Superior temporal gyrus (tissue), 1 donor: ENCODE results near the gene FAM53B.

Experiments
- DNase-seq: peaks from one replicate; pipeline ENCODE4 v3.0.0-alpha.2; 2016; ENCODE audit errors: extremely low spot score

The FAM53B gene

GRCh38 chr10:124663228-124663627 lies 81.0 kb downstream of the FAM53B start:
- DNase-seq, result no peak

- no peak for DNase-seq
Observed at GRCh38 chr10:124661660-124662180, 82.5 kb downstream of the FAM53B start.

GRCh38 chr10:124660404-124661125 lies 83.6 kb downstream of the FAM53B start:
- no peak for DNase-seq

- no peak for DNase-seq
Observed at GRCh38 chr10:124659380-124659779, 84.8 kb downstream of the FAM53B start.

GRCh38 chr10:124658591-124659242 lies 85.5 kb downstream of the FAM53B start:
- DNase-seq, result no peak

GRCh38 chr10:124657806-124658205 lies 86.4 kb downstream of the FAM53B start:
- no peak for DNase-seq

- no peak for DNase-seq
Observed at GRCh38 chr10:124656541-124656940, 87.6 kb downstream of the FAM53B start.

- DNase-seq, result no peak
Observed at GRCh38 chr10:124656113-124656490, 88.1 kb downstream of the FAM53B start.

GRCh38 chr10:124655191-124656112 lies 88.7 kb downstream of the FAM53B start:
- DNase-seq, result no peak

- no peak for DNase-seq
Observed at GRCh38 chr10:124654686-124655085, 89.5 kb downstream of the FAM53B start.

- no peak for DNase-seq
Observed at GRCh38 chr10:124653811-124654651, 90.1 kb downstream of the FAM53B start.

- DNase-seq, result no peak
Observed at GRCh38 chr10:124653311-124653710, 90.9 kb downstream of the FAM53B start.

- no peak for DNase-seq
Observed at GRCh38 chr10:124652701-124653100, 91.5 kb downstream of the FAM53B start.

- DNase-seq, result no peak
Observed at GRCh38 chr10:124652200-124652599, 92.0 kb downstream of the FAM53B start.

GRCh38 chr10:124651402-124651891 lies 92.7 kb downstream of the FAM53B start:
- DNase-seq, result no peak

- DNase-seq, result no peak
Observed at GRCh38 chr10:124650820-124651401, 93.3 kb downstream of the FAM53B start.

- DNase-seq, result no peak
Observed at GRCh38 chr10:124650263-124650662, 93.9 kb downstream of the FAM53B start.

GRCh38 chr10:124649214-124649613 lies 95.0 kb downstream of the FAM53B start:
- peak; percentile 83 for DNase-seq

- DNase-seq, result peak; percentile 82
Observed at GRCh38 chr10:124648738-124649137, 95.4 kb downstream of the FAM53B start.

- no peak for DNase-seq
Observed at GRCh38 chr10:124648131-124648475, 96.1 kb downstream of the FAM53B start.
